H1 (cell line): ENCODE data around the gene SLC16A2. TPM values are rescaled to one million over a fixed set of nuclear protein-coding genes. Genes with fewer than 3 reads are reported as not detected.

Experiments
- CTCF ChIA-PET: fragments of 300-600 bp; sonication (Branson Sonifier 250); formaldehyde crosslinking; loops from one replicate; lab custom pipeline; 2021; ENCODE audit not compliant: partially characterized antibody; lab: Charles Lee
- POLR2A ChIA-PET: fragments of 300-600 bp; sonication (Branson Sonifier 250); formaldehyde crosslinking; loops from one replicate; lab custom pipeline; 2021; ENCODE audit warnings: inconsistent platforms; ENCODE audit not compliant: partially characterized antibody; lab: Charles Lee
- DNase-seq, 2 experiments: peaks; one replicate each; pipeline versions ENCODE4 v3.0.0 to v3.0.0-alpha.2; 2010 to 2022; ENCODE audit warnings: low spot score in 2 of 2, low read depth in 1 of 2, mixed read lengths in 1 of 2
- FAIRE-seq: peaks from 2 replicates; lab custom pipeline; 2011; peaks lifted over from hg19 to GRCh38; lab: Jason Lieb, UNC
- H2AFZ ChIP-seq: 2 replicates; pipeline ENCODE4 v1.8.1; 2012; ENCODE audit warnings: low read length, inconsistent platforms
- H2AK5ac ChIP-seq: 2 replicates; pipeline ENCODE4 v1.6.1; 2013; ENCODE audit warnings: low read depth, low read length
- H2BK120ac ChIP-seq: replicated peaks from 2 replicates; pipeline ENCODE3; 2013; ENCODE audit warnings: low read depth, low read length, inconsistent platforms
- H2BK12ac ChIP-seq: 2 replicates; pipeline ENCODE4 v1.6.1; 2013; ENCODE audit warnings: low read depth, low read length
- H2BK15ac ChIP-seq: 2 replicates; pipeline ENCODE4 v1.6.1; 2013; ENCODE audit warnings: low read length
- H2BK20ac ChIP-seq: 2 replicates; pipeline ENCODE4 v1.6.1; 2013; ENCODE audit warnings: low read length
- H2BK5ac ChIP-seq: 2 replicates; pipeline ENCODE4 v1.6.1; 2013; ENCODE audit warnings: low read depth, low read length
- H3K14ac ChIP-seq: 2 replicates; pipeline ENCODE4 v1.6.1; 2013; ENCODE audit warnings: inconsistent platforms; ENCODE audit not compliant: insufficient read length
- H3K18ac ChIP-seq: 2 replicates; pipeline ENCODE4 v1.6.1; 2013; ENCODE audit warnings: low read length; ENCODE audit errors: extremely low read depth
- H3K23ac ChIP-seq: 2 replicates; pipeline ENCODE4 v1.6.1; 2013; ENCODE audit warnings: inconsistent platforms; ENCODE audit not compliant: insufficient read length
- H3K23me2 ChIP-seq: 2 replicates; pipeline ENCODE4 v1.6.1; 2013; ENCODE audit warnings: low read depth, low read length
- H3K27ac ChIP-seq: 2 replicates; pipeline ENCODE4 v1.6.1; 2011; ENCODE audit warnings: low read depth, low read length, inconsistent platforms
- H3K27me3 ChIP-seq, 4 experiments: replicated peaks in 1 of 4; 1 replicate in 1 of 4; 2 replicates in 3 of 4; pipeline versions ENCODE4 v1.6.1 to v1.8.1; 2011 to 2013; ENCODE audit warnings: low read length in 3 of 4, mild to moderate bottlenecking in 3 of 4, inconsistent platforms in 2 of 4, mixed read lengths in 2 of 4, moderate library complexity in 1 of 4; ENCODE audit not compliant: control insufficient read depth in 3 of 4, insufficient read depth in 3 of 4; ENCODE audit errors: extremely low read depth in 1 of 4
- H3K36me3 ChIP-seq, 4 experiments: 2 replicates each; pipeline versions ENCODE4 v1.6.1 to v1.8.1; 2011 to 2013; ENCODE audit warnings: mild to moderate bottlenecking in 4 of 4, low read length in 3 of 4, moderate library complexity in 2 of 4, control low read depth in 1 of 4, inconsistent platforms in 1 of 4; ENCODE audit not compliant: insufficient read depth in 4 of 4, control insufficient read depth in 2 of 4
- H3K4ac ChIP-seq: replicated peaks from 2 replicates; pipeline ENCODE3; 2013; ENCODE audit warnings: low read length, low read depth, mixed read lengths, inconsistent platforms; ENCODE audit not compliant: insufficient read length
- H3K4me1 ChIP-seq, 4 experiments: replicated peaks in 1 of 4; 1 replicate in 1 of 4; 2 replicates in 3 of 4; pipeline versions ENCODE4 v1.6.1 to v1.8.1; 2011 to 2013; ENCODE audit warnings: low read length in 3 of 4, inconsistent platforms in 2 of 4, mixed read lengths in 1 of 4; ENCODE audit not compliant: insufficient read depth in 4 of 4, control insufficient read depth in 3 of 4
- H3K4me2 ChIP-seq, 2 experiments: 2 replicates each; pipeline versions ENCODE4 v1.6.1 to v1.8.1; 2011 to 2013; ENCODE audit warnings: low read depth in 2 of 2, low read length in 2 of 2, control low read depth in 1 of 2, inconsistent platforms in 1 of 2, mild to moderate bottlenecking in 1 of 2; ENCODE audit not compliant: insufficient read depth in 1 of 2
- H3K4me3 ChIP-seq, 4 experiments: fragments of 200-600, 300-600 bp in 1 of 4; sonication (generic), shearing (Covaris generic), sonication (Bioruptor Twin) in 1 of 4; 2 replicates each; pipeline versions ENCODE4 v1.5.1 to v1.8.1; 2011 to 2016; ENCODE audit warnings: low read length in 4 of 4, low read depth in 3 of 4, control low read depth in 2 of 4, inconsistent platforms in 2 of 4, mild to moderate bottlenecking in 2 of 4, mixed read lengths in 1 of 4, moderate library complexity in 1 of 4; ENCODE audit not compliant: insufficient read depth in 2 of 4; ENCODE audit errors: extremely low read depth in 1 of 4
- H3K56ac ChIP-seq: replicated peaks from 2 replicates; pipeline ENCODE3; 2013; ENCODE audit warnings: low read depth, mild to moderate bottlenecking, mixed read lengths, low read length, inconsistent platforms; ENCODE audit not compliant: insufficient read length
- H3K79me1 ChIP-seq: 2 replicates; pipeline ENCODE4 v1.6.1; 2013; ENCODE audit warnings: low read depth, low read length, control low read depth
- H3K79me2 ChIP-seq, 2 experiments: 2 replicates each; pipeline versions ENCODE4 v1.6.1 to v1.8.1; 2012 to 2013; ENCODE audit warnings: low read length in 2 of 2, mild to moderate bottlenecking in 2 of 2, inconsistent platforms in 1 of 2; ENCODE audit not compliant: insufficient read depth in 2 of 2, control insufficient read depth in 1 of 2
- H3K9ac ChIP-seq, 4 experiments: replicated peaks in 1 of 4; 1 replicate in 1 of 4; 2 replicates in 3 of 4; pipeline versions ENCODE4 v1.6.1 to v1.8.1; 2011 to 2013; ENCODE audit warnings: low read depth in 3 of 4, low read length in 3 of 4, control low read depth in 2 of 4, mild to moderate bottlenecking in 2 of 4, moderate library complexity in 2 of 4, inconsistent platforms in 1 of 4; ENCODE audit errors: extremely low read depth in 1 of 4
- H3K9me3 ChIP-seq, 2 experiments: 2 replicates each; pipeline versions ENCODE4 v1.6.1 to v1.8.1; 2012 to 2013; ENCODE audit warnings: mild to moderate bottlenecking in 2 of 2, moderate library complexity in 2 of 2, control low read depth in 1 of 2, inconsistent platforms in 1 of 2, low read depth in 1 of 2, low read length in 1 of 2, mixed read lengths in 1 of 2; ENCODE audit not compliant: insufficient read depth in 2 of 2
- H4K20me1 ChIP-seq, 2 experiments: replicated peaks in 1 of 2; 2 replicates each; pipeline versions ENCODE3 to v1.8.1; 2011 to 2013; ENCODE audit warnings: inconsistent platforms in 2 of 2, low read length in 2 of 2, mild to moderate bottlenecking in 1 of 2; ENCODE audit not compliant: insufficient read depth in 2 of 2, control insufficient read depth in 1 of 2
- H4K5ac ChIP-seq: 2 replicates; pipeline ENCODE4 v1.6.1; 2013; ENCODE audit warnings: low read length, low read depth, mixed read lengths, inconsistent platforms; ENCODE audit not compliant: insufficient read length
- H4K8ac ChIP-seq: 2 replicates; pipeline ENCODE4 v1.8.0; 2013; ENCODE audit warnings: mild to moderate bottlenecking, moderate library complexity, low read length, inconsistent platforms; ENCODE audit not compliant: insufficient read depth; ENCODE audit errors: extremely low read depth
- H4K91ac ChIP-seq: replicated peaks from 2 replicates; pipeline ENCODE3; 2013; ENCODE audit warnings: low read length, mixed read lengths, inconsistent platforms; ENCODE audit not compliant: insufficient read length
- ASH2L ChIP-seq: fragments of 200-600, 300-600 bp; sonication (generic); IDR thresholded peaks from one replicate; pipeline ENCODE4 v1.7.1; 2017; ENCODE audit warnings: low read length
- CBX8 ChIP-seq: fragments of 300-800, 300-1000 bp; sonication (generic); IDR thresholded peaks from 2 replicates; pipeline ENCODE4 v1.7.1; 2016; ENCODE audit warnings: low read depth, low read length, borderline replicate concordance
- CEBPB ChIP-seq: IDR thresholded peaks from 2 replicates; pipeline ENCODE4 v1.6.1; 2012; ENCODE audit warnings: low read depth, low read length
- EP300 ChIP-seq, 2 experiments: IDR thresholded peaks; 1 replicate in 1 of 2; 2 replicates in 1 of 2; pipeline ENCODE4 v1.6.1; 2011 to 2012; ENCODE audit warnings: low read depth in 2 of 2, low read length in 2 of 2, mild to moderate bottlenecking in 2 of 2, borderline replicate concordance in 1 of 2, inconsistent platforms in 1 of 2, moderate library complexity in 1 of 2
- FOSL1 ChIP-seq: IDR thresholded peaks from 2 replicates; pipeline ENCODE4 v1.6.1; 2011; ENCODE audit warnings: mild to moderate bottlenecking, low read depth, low read length, moderate library complexity; ENCODE audit not compliant: insufficient read depth
- HDAC6 ChIP-seq: IDR thresholded peaks from one replicate; pipeline ENCODE4 v1.7.1; 2012; ENCODE audit warnings: low read depth, mild to moderate bottlenecking, inconsistent platforms, low read length, moderate library complexity
- KDM5A ChIP-seq: fragments of 200-600 bp; IDR thresholded peaks from 2 replicates; pipeline ENCODE4 v1.7.1; 2012; ENCODE audit warnings: mild to moderate bottlenecking, low read length, inconsistent platforms, mixed read lengths
- POLR2AphosphoS5 ChIP-seq: IDR thresholded peaks from 2 replicates; pipeline ENCODE4 v1.6.1; 2011; ENCODE audit warnings: low read depth, low read length
- RNF2 ChIP-seq: fragments of 200-900, 300-1000 bp; sonication (generic); IDR thresholded peaks from 2 replicates; pipeline ENCODE4 v1.7.1; 2016; ENCODE audit warnings: borderline replicate concordance, low read depth, mild to moderate bottlenecking, antibody characterized with exemption, low read length; ENCODE audit not compliant: poor library complexity, severe bottlenecking; ENCODE audit errors: missing control alignments
- SIRT6 ChIP-seq: IDR thresholded peaks from one replicate; pipeline ENCODE4 v1.7.1; 2012; ENCODE audit warnings: low read length, inconsistent platforms
- SP1 ChIP-seq: IDR thresholded peaks from 2 replicates; pipeline ENCODE4 v1.6.1; 2011; ENCODE audit warnings: low read depth, low read length
- SP4 ChIP-seq: IDR thresholded peaks from 2 replicates; pipeline ENCODE4 v1.6.1; 2012; ENCODE audit warnings: low read length, inconsistent platforms
- SRF ChIP-seq: IDR thresholded peaks from 2 replicates; pipeline ENCODE4 v1.6.1; 2011; ENCODE audit warnings: mild to moderate bottlenecking, low read depth, low read length, moderate library complexity
- ZNF274 ChIP-seq: IDR thresholded peaks from 2 replicates; pipeline ENCODE4 v1.7.0; 2012; ENCODE audit warnings: low read length, borderline replicate concordance; ENCODE audit errors: extremely low read depth
- WGBS, 2 experiments: shearing (Covaris generic) in 1 of 2; methylation state at CpG; one replicate each; pipeline versions ENCODE4 v1.1.6 to v1.1.7; 2013 to 2015; ENCODE audit warnings: low lambda C conversion rate in 2 of 2, mixed read lengths in 2 of 2, inconsistent platforms in 1 of 2, low coverage in 1 of 2, missing lambda C conversion rate in 1 of 2; ENCODE audit not compliant: insufficient replicate concordance in 2 of 2, insufficient coverage in 1 of 2, insufficient read length in 1 of 2; ENCODE audit errors: extremely low coverage in 1 of 2, missing lambda C conversion rate in 1 of 2; 5-methylcytosine and 5-hydroxymethylcytosine counted together
- polyA plus RNA-seq, 7 experiments: library from polyadenylated mRNA; depleted of rRNA in 3 of 7; stranded (reverse) in 5 of 7; unstranded in 2 of 7; fragments of >200 nt in 5 of 7; fragments of 200-250 nt in 2 of 7; gene quantifications; 1 replicate in 5 of 7; 2 replicates in 1 of 7; 4 replicates in 1 of 7; pipeline versions ENCODE4 v1.2.1 to v1.2.3, GENCODE V29; 2011 to 2013; ENCODE audit warnings: missing spikeins in 2 of 7, mixed read lengths in 2 of 7
- total RNA-seq: library from RNA; stranded (reverse); fragmentation: NEBNext Ultra II Directional; extraction: Animal tissue kit (Norgen Biotek cat#: 25700); gene quantifications from 2 replicates; pipeline ENCODE4 v1.2.1, GENCODE V29; 2021
- TF ChIP-seq, protein P1 (sequence below): IDR thresholded peaks from 2 replicates; pipeline ENCODE4 v1.6.1; 2011; ENCODE audit warnings: low read depth, mild to moderate bottlenecking, low read length; ENCODE audit not compliant: insufficient read depth

The SLC16A2 gene
- total and polyA plus RNA-seq, 2 of the 8 experiments (the other 6 are each of a cell fraction or from before 2014, with no cell fraction given) = 24.4 to 32.2 TPM

DNA sequence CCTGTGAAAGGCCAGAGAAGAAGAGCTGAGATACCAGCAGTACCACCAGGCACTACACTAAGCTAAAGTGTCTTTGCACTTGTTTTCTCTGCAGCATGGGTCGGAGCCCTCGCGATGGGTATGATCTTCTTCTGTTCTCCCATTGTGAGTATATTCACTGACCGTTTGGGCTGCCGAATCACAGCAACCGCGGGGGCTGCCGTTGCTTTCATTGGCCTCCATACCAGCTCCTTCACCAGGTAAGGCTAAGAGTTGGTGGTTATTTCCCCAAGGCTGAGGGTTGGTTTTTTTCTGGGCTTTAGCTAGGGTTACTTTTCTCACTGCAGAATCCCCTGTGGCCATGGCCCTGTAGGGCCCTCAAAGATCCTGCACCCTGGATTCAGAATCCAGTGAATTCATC is 99.6 kb downstream of the SLC16A2 start:
- no peak overlapping the region for H2BK12ac ChIP-seq
- H2BK5ac ChIP-seq = no peak overlapping the region
- no peak overlapping the region for H3K23ac ChIP-seq
- no peak for DNase-seq
- H2BK20ac ChIP-seq = no peak overlapping the region
- TF ChIP-seq CEBPB (no peak), SRF (no peak), FOSL1 (no peak), ASH2L (no peak), CBX8 (no peak), KDM5A (no peak), ZNF274 (no peak), SIRT6 (no peak), EP300 (IDR thresholded peaks at IDR 0.05; ENCODE audit: borderline replicate concordance in 1 of 2, low read depth in 2 of 2, low read length in 2 of 2) (no peak), POLR2AphosphoS5 (no peak), HDAC6 (no peak), SP4 (no peak), RNF2 (no peak), SP1 (no peak)
- TF ChIP-seq, protein P1, sequence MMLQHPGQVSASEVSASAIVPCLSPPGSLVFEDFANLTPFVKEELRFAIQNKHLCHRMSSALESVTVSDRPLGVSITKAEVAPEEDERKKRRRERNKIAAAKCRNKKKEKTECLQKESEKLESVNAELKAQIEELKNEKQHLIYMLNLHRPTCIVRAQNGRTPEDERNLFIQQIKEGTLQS = no peak
- no peak overlapping the region for H2BK15ac ChIP-seq
- no peaks in the 10 kb centered on the region for H3K27me3 ChIP-seq
- no peak overlapping the region for H3K9ac ChIP-seq
- H3K4me1 ChIP-seq = no peaks in the 10 kb centered on the region
- no peaks in the 10 kb centered on the region for H3K23me2 ChIP-seq
- no peak overlapping the region for H3K27ac ChIP-seq
- H4K91ac ChIP-seq = no peak overlapping the region
- H3K4ac ChIP-seq = no peak overlapping the region
- no peaks in the 10 kb centered on the region for H3K79me1 ChIP-seq
- 95% methylated on average over 8 of the region's 8 CpGs; no CpG with 5 or more reads in 1 of the 2 experiments for WGBS, 2 experiments
- no peak for FAIRE-seq
- no peaks in the 10 kb centered on the region for H3K9me3 ChIP-seq
- no peaks in the 10 kb centered on the region for H3K79me2 ChIP-seq
- H3K14ac ChIP-seq = no peak overlapping the region
- no peak overlapping the region for H4K5ac ChIP-seq
- no peak overlapping the region for H2BK120ac ChIP-seq
- ChIA-PET POLR2A (no interaction called here), CTCF (interaction anchor here (0.8 to 1.9 kb wide), 4 partner anchors 9 to 138 kb away, joined by 3 to 9 read pairs (median 4); no protein-coding TSS in a partner anchor)
- H3K4me2 ChIP-seq = no peak overlapping the region
- no peak overlapping the region for H3K4me3 ChIP-seq
- no peak overlapping the region for H2AFZ ChIP-seq
- no peak overlapping the region for H3K56ac ChIP-seq
- no peaks in the 10 kb centered on the region for H4K20me1 ChIP-seq
- H3K36me3 ChIP-seq = no peaks in the 10 kb centered on the region
- no peak overlapping the region for H2AK5ac ChIP-seq
- no peak overlapping the region for H3K18ac ChIP-seq
- H4K8ac ChIP-seq = no peak overlapping the region
